Vagina (tissue), 2 donors: ENCODE measurements around the gene CA5A.

Source experiments
- POLR2A ChIP-seq, 2 donors: fragments of 450-650 bp; IDR thresholded peaks; one replicate each; pipeline ENCODE4 v1.6.1; 2017; ENCODE audit warnings: antibody characterized with exemption in 2 of 2, mild to moderate bottlenecking in 2 of 2, moderate library complexity in 2 of 2
- POLR2AphosphoS5 ChIP-seq, 2 donors: sonication (generic); formaldehyde crosslinking; IDR thresholded peaks; one replicate each; pipeline ENCODE4 v1.9.0; 2017; ENCODE audit warnings: antibody characterized with exemption in 2 of 2, mild to moderate bottlenecking in 2 of 2, low read depth in 1 of 2; ENCODE audit not compliant: insufficient read depth in 1 of 2
- TF ChIP-seq, protein P1 (sequence below), 3 experiments: fragments of 450-650 bp in 2 of 3; fragments of 200-600 bp in 1 of 3; sonication (generic) in 1 of 3; IDR thresholded peaks; one replicate each; pipeline ENCODE4 v1.5.1; 2017 to 2019; ENCODE audit warnings: antibody characterized with exemption in 3 of 3, mild to moderate bottlenecking in 2 of 3, moderate library complexity in 2 of 3

DNA sequence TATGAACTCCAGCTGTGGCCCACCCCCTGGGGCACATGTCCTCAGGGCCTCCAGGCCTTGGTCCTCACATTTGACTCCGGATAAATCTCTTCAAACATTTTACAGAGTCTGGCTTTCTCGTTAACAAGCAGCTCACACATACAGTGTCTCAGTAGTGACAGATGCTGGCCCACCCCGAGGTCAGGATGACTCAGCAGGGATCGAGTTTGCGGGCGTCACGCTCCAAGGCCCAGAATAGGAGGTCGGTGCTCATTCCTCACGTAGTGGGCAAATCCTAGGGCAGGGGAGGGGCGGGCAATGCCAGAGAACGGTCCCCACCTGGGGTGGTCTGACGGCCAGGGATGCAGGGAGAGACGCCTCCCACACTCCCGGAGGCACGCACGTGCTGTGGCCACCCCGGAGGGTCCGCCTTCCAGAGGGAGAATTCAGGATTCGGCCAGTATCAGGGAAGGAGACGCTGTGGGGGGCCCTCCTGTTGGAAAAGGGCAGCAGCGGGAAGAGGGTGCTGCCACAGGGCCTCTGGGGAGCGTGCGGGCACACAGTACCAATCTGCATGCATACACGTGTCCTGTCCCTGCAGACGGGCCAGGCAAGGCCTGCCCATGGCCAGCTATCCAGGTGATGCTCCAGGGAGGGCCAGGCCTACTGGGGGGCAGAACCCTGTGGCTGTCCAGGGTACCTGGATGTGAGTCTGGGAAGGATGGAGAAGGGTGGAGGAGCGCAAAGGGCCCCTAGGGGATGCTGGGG lies 75.6 kb downstream of the CA5A start:
- TF ChIP-seq, protein P1, sequence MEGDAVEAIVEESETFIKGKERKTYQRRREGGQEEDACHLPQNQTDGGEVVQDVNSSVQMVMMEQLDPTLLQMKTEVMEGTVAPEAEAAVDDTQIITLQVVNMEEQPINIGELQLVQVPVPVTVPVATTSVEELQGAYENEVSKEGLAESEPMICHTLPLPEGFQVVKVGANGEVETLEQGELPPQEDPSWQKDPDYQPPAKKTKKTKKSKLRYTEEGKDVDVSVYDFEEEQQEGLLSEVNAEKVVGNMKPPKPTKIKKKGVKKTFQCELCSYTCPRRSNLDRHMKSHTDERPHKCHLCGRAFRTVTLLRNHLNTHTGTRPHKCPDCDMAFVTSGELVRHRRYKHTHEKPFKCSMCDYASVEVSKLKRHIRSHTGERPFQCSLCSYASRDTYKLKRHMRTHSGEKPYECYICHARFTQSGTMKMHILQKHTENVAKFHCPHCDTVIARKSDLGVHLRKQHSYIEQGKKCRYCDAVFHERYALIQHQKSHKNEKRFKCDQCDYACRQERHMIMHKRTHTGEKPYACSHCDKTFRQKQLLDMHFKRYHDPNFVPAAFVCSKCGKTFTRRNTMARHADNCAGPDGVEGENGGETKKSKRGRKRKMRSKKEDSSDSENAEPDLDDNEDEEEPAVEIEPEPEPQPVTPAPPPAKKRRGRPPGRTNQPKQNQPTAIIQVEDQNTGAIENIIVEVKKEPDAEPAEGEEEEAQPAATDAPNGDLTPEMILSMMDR (IDR thresholded peaks at IDR 0.05): no peak
- TF ChIP-seq POLR2A (IDR thresholded peaks at IDR 0.05): no peak
- TF ChIP-seq POLR2AphosphoS5 (IDR thresholded peaks at IDR 0.05; ENCODE audit: insufficient read depth in 1 of 2, low read depth in 1 of 2): no peak
